Heart left ventricle (tissue), 13 donors: ENCODE data around the gene BBOF1.

Experiments
- CTCF ChIP-seq, 12 donors: fragments of 200-600 bp; sonication (generic) in 4 of 12; IDR thresholded peaks; one replicate each; pipeline versions ENCODE4 v1.5.0 to v1.8.0; 2018 to 2022; ENCODE audit warnings: antibody characterized with exemption in 12 of 12, mild to moderate bottlenecking in 5 of 12
- POLR2A ChIP-seq, 2 donors: fragments of 450-650 bp; IDR thresholded peaks; one replicate each; pipeline ENCODE4 v1.6.1; 2017; ENCODE audit warnings: antibody characterized with exemption in 2 of 2, mild to moderate bottlenecking in 2 of 2, moderate library complexity in 2 of 2
- donor health status: ischemic (EF 13 %, LVEDD 7.1; RV severe dilation, severe dysfunction).
- donor health status: DM: no; HTN: yes; CAD: no.
- donor health status: DM: no; HTN: no; CAD: no.
- donor health status: ischemic (EF 25% LVEDD 6.9; RV normal size, moderate dysfunction).
- donor health status: ischemic (EF 25% LVEDD 5.7; RV mildly dilated, moderate dysfunction).
- donor health status: ischemic (EF 35%, LVEDD 5.7; RV mildly dilated, moderate dysfunction).
- donor health status: nonischemic (EF 11% LVEDD 7.7; RV severe dilation, severe dysfunction).
- donor health status: DM: yes; HTN: yes; CAD: no.
- donor health status: PGD.
- donor health status: ischemic (EF 29% LVEDD 5.4; RV normal size, mild dysfunction).
- donor health status: nonischemic (EF 23%, LVEDD 6.1; RV moderate dilation, normal function).

DNA sequence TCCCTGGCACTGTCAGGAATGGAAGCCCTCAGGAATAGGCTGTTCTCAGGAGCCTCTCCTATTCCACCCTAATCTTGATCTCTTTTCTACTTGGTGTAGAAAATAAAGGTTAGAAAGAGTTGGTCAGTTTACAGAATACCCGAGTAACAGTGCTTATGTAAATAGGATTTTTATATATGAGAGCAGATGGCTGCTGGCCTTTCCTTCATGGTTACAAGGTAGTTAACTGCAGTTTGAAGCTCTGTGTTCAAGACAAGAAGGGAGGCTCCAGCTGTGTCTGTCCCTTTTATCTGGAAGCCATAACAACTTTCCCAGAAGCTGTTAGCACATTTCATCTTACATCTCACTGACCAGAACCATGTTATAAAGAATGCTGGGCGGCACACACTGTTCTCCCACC, 23.1 kb downstream of the BBOF1 start:
- TF ChIP-seq CTCF (IDR thresholded peaks at IDR 0.05): no peak
- no peak for TF ChIP-seq POLR2A (IDR thresholded peaks at IDR 0.05)
